ENCODE measurements around the gene KAZN.

The KAZN gene

DNA sequence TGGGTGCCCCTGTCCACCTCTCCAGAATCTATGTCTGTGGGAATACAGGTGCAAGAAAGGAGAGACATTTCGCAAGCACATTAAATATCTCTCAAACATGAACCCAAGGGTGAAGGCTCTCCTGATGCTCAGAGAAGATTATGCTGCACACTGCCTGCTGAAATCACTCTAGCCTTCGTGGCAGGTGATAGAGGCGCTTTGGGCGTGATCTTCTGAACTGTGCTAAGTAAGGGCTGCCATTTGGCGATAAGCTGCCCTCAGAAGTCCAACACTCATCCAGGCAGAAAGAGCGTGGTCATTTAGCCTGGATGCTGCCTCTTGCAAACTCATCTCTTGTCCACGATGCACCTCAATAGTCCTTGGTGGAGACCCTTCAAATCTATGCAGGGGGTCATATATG is 241.9 kb downstream of the KAZN start:
- in situ Hi-C loops (cut with MboI; ENCODE audit: low sequenced_read_pairs, unreplicated experiment) = no loop called here
- DNase-seq (ENCODE audit: low spot score) = no peak
- TF ChIP-seq, protein P1, sequence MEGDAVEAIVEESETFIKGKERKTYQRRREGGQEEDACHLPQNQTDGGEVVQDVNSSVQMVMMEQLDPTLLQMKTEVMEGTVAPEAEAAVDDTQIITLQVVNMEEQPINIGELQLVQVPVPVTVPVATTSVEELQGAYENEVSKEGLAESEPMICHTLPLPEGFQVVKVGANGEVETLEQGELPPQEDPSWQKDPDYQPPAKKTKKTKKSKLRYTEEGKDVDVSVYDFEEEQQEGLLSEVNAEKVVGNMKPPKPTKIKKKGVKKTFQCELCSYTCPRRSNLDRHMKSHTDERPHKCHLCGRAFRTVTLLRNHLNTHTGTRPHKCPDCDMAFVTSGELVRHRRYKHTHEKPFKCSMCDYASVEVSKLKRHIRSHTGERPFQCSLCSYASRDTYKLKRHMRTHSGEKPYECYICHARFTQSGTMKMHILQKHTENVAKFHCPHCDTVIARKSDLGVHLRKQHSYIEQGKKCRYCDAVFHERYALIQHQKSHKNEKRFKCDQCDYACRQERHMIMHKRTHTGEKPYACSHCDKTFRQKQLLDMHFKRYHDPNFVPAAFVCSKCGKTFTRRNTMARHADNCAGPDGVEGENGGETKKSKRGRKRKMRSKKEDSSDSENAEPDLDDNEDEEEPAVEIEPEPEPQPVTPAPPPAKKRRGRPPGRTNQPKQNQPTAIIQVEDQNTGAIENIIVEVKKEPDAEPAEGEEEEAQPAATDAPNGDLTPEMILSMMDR (IDR thresholded peaks at IDR 0.05; ENCODE audit: borderline replicate concordance, control extremely low read depth, extremely low read depth, insufficient read depth, missing control alignments) = no peak

DNA sequence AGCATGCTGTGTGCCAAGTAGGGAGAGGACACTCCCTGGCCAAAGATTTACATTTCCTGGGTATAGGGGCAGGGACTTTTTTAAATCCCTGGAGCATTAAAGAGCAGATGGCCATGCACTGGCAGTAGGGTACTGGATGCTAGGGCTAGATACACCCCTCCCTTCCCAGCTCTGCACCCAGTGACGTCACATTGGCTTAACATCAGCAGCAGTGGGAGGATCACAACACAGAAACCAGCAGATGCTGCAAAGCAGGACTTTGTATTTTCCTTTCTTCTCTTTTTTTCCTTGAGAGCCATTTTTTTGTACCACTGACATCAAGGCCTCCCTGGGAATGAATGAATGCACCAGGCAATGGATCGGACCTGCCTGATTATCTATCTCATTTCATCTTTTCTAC is 243.0 kb downstream of the KAZN start:
- in situ Hi-C loops (cut with MboI; ENCODE audit: low sequenced_read_pairs, unreplicated experiment) = no loop called here
- TF ChIP-seq, protein P1 (IDR thresholded peaks at IDR 0.05; ENCODE audit: borderline replicate concordance, control extremely low read depth, extremely low read depth, insufficient read depth, missing control alignments) = no peak
- no peak for DNase-seq (ENCODE audit: low spot score)

DNA sequence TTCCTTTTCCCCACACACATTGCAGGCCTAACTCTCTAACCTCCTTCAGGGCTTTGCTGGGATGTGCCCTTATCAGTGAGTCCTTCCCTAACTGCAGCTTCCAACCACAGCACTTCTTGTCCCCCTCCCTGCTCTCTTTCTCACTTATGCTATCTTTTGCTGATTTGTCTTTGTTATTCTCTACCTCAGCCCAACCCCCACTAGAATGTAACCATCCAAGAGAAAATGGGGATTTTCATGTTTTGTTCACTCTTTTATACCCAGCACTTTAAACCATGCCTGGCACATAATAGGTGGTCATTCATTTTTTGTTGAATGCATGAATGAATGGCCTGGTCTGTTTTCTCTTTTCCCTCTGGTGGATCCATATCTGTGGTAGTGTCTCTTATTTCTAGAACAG is 243.5 kb downstream of the KAZN start:
- no peak for DNase-seq (ENCODE audit: low spot score)

DNA sequence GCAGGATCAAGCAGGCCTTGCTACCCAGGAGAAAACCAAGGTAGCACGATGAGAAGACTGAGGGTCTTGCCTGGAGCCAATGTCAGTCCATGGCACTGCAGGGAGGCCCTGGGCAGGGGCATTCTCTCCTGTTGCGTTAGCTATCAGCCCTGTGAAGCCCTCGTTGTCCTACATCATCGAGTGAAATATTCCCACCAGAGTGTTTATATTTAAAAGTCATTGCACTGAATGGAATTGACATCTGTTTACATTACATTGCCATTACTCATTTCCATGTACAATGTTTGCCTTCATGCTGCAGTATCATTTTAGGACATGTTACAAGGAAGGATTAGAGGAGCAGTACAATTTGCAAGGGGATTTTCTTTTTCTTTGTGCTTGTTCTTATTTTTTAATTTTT is 243.9 kb downstream of the KAZN start:
- no peak for DNase-seq (ENCODE audit: low spot score)
- TF ChIP-seq, protein P1 (IDR thresholded peaks at IDR 0.05; ENCODE audit: borderline replicate concordance, control extremely low read depth, extremely low read depth, insufficient read depth, missing control alignments) = no peak
- in situ Hi-C loops (cut with MboI; ENCODE audit: low sequenced_read_pairs, unreplicated experiment) = no loop called here

More for the DNA sequence above, 243.5 kb downstream of the KAZN start:
- in situ Hi-C loops (cut with MboI; ENCODE audit: low sequenced_read_pairs, unreplicated experiment) = no loop called here
- TF ChIP-seq, protein P1 (IDR thresholded peaks at IDR 0.05; ENCODE audit: borderline replicate concordance, control extremely low read depth, extremely low read depth, insufficient read depth, missing control alignments) = no peak

DNA sequence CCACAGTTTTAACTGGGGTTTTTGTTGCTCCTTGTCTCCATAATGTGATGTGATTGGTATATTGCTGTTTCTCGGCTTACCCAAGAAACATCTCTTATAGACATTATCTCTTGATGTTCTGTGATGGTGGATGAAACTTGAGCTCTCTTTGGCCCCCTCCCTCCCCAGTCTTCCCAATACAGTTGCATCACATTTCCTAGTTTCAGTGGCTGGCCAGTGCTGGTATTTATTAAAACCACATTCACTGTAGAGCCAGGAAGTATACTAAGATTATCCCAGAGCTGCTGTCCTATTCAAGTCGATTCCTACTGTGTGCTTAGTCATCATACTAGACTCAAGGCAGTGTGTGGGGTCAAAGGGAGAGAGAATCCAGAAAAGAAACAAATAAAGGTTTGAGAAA is 244.4 kb downstream of the KAZN start:
- no peak for DNase-seq (ENCODE audit: low spot score)
- TF ChIP-seq, protein P1 (IDR thresholded peaks at IDR 0.05; ENCODE audit: borderline replicate concordance, control extremely low read depth, extremely low read depth, insufficient read depth, missing control alignments) = no peak
- in situ Hi-C loops (cut with MboI; ENCODE audit: low sequenced_read_pairs, unreplicated experiment) = no loop called here

DNA sequence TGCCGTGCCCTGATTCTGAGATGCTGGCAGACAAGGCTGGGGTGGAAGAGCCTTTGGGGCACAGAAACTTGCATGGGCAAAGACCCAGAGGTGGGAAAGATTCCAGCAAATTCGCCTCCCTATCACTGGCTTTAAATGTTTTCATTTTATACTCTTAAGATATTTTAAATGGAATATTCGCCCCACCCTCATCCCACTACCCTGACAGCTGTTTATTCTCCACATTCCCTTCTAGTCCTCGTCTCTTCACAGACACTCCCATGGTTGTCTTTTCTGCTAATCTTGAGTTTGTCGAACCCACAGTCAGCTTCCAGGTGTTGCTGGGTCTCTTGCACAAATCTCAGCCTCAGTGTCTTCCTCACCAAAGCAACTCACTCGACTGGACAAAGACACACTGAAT is 245.0 kb downstream of the KAZN start:
- in situ Hi-C loops (cut with MboI; ENCODE audit: low sequenced_read_pairs, unreplicated experiment) = no loop called here
- TF ChIP-seq, protein P1 (IDR thresholded peaks at IDR 0.05; ENCODE audit: borderline replicate concordance, control extremely low read depth, extremely low read depth, insufficient read depth, missing control alignments) = no peak

DNA sequence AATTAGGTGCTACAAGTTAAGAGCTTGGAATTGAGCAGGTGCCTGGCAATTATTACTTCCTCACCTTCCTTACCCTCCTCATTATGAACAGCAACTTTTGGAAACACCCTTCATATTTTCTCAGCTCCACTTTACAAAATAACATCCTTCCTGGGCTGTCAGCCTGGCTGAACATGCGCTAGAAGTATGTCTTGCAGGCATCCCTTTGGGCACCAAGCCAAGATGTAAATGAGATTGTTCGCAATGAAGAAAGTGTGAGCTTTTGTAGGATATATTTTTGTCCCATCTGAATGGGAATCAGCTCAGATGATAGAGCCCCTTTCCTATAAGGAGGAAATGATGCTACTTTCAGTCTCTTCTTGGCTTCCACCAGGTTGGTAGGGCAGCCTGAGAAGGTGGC is 245.9 kb downstream of the KAZN start:
- TF ChIP-seq, protein P1 (IDR thresholded peaks at IDR 0.05; ENCODE audit: borderline replicate concordance, control extremely low read depth, extremely low read depth, insufficient read depth, missing control alignments) = no peak
- DNase-seq (ENCODE audit: low spot score) = no peak
- in situ Hi-C loops (cut with MboI; ENCODE audit: low sequenced_read_pairs, unreplicated experiment) = no loop called here

More for the DNA sequence above, 245.0 kb downstream of the KAZN start:
- no peak for DNase-seq (ENCODE audit: low spot score)
